HS-5 (cell line): ENCODE results near the gene SMIM15.

Source experiments
- DNase-seq: peaks from one replicate; pipeline ENCODE4 v3.0.0-alpha.2; 2012; ENCODE audit warnings: low read depth

SMIM15 gene

DNA sequence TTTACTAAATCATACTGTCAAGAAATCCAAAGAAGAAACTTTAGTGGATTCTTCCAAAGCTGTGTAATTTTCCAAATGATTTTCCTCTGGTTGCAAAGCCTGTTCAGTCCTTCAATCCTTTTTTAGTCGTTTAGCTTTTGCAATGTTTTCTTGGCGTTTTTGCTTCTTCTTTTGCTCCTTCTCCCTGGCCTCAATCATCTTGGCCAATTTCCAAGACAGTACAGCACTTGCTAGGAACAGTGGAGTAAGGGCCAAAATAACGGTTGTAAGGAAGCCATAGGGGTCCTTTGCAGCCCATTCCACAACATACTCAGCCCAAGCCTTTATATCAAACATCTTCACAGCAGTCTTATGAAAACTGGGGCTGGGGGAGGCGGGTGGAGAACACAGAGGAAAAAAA is 2.4 kb downstream of the SMIM15 start:
- no peak for DNase-seq

DNA sequence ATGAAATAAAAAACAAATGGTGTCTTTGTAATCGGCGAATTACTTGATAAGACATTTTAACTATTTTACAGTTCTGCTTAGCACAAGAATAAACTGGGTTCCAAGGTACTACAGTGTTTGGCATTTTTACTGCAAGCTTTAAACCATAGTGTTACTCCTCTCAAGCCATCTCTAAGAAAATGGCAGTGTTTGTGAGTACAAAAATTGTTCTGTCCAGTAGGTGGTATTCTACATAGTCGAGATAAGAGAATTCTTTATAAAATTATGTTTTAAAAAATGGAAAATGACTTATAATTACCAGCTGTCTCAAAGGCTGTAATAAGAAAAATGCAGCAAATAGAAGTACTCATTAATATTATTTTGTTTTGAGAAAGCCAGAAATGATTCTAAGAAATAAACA is 3.2 kb downstream of the SMIM15 start:
- no peak for DNase-seq

DNA sequence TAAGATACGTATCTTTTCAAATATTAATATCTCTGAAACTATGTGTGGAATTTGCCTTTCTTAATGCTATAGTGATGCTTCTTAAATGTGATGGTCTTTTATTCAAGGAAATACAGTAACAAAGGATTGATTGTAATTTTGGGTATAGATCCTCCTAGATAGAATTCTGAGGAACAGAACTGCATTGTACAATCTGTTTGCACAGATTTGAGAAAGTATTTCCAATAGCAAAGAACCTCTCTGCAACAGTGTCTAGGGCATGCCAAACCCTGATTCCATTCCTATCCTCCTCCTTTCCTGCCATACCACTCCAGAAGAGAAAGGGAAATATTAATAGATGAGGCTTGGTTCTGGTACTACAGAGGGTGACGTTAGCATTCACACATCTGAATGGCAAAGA is 10.4 kb downstream of the SMIM15 start:
- DNase-seq: no peak

DNA sequence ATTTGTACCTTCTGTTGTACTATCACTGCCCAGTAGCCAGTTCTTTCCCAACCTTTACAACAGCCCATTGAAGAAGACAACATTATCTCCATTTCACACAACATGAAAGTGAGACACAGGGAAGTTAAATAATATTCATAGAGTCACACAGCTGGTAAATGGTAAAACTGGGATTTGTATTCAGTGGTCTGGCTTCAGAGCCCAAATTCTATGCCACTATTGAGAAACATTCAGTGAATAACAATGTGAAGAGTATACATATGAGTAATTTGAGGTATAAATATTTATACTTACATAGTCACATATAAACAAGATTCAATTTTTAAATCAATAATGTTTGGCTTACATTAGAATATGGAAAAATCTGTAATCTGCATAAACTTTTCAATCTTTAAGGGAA is 13.8 kb downstream of the SMIM15 start:
- no peak for DNase-seq

DNA sequence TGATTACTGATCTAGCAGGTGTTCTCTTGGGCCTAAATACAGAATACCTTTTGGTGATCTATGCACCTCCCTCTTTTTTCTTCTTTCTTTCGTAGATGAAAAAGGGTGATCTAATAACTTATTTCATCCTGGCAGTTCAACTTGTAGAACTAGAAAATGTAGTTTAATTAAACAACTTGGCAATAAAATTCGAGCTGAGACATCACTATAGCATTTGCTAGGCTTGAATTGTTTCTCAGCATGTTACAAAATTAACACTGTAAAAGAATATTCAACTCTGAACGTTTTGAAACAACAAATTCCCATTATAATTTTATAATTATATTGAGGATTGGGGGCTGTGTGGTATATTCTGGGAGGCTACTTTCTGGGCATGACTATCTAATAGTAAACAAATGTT is 19.5 kb downstream of the SMIM15 start:
- DNase-seq: no peak

DNA sequence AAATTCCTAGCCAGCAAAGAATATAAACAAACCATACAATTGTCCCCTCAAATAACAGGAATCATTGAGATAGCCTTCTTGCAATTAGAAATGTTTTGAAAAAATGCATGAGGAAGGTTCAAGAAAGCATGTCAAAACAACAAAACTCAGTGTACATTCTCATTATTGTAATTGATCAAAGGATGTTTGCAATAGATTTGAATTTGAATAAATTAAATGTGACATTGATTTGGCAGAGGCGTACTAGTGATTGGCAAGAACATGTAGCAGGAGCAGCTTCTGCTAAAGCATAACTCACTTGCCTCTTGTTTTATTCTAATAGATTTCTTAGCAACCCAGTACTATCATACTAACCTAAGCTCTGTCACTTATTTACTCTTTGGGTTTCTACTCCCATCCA is 19.9 kb downstream of the SMIM15 start:
- DNase-seq: no peak

DNA sequence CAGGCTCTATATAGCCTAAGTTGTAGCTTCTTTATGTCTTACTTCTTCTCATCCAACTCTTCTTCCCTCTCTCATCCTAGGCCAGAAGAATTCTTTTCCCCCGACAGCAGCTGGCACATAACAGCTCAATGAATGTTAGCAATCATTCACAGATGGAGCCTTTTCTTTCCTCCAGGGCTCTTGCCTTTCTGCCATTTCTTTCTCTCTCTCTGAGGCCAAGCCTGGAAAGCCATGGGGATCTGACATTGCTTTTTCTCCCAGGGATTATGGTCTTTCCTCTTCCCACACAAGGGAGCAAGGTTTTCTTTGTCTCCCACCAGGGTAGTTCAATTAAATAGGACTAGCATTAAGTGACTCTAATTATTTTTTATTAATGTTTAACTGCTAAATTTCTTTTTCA is 20.5 kb downstream of the SMIM15 start:
- DNase-seq: no peak

DNA sequence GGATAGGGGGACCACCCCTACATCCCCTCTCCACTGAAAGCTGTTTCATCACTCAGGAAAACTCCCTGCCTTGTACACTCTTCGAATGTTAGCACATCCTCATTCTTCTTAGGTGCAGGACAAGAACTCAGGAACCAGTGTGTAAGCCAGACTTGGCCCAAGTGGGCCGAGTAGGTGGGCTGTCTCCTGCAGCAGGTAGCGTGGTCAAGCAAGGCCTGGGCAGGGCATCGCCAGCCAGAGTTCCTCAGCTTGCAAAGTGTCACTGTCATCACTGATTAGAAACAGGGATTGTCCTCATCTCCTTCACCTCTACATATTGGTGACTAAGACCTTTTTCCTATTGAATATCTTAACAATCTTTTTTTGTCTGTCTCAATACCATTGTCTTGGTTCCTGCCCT is 22.3 kb downstream of the SMIM15 start:
- DNase-seq: no peak

DNA sequence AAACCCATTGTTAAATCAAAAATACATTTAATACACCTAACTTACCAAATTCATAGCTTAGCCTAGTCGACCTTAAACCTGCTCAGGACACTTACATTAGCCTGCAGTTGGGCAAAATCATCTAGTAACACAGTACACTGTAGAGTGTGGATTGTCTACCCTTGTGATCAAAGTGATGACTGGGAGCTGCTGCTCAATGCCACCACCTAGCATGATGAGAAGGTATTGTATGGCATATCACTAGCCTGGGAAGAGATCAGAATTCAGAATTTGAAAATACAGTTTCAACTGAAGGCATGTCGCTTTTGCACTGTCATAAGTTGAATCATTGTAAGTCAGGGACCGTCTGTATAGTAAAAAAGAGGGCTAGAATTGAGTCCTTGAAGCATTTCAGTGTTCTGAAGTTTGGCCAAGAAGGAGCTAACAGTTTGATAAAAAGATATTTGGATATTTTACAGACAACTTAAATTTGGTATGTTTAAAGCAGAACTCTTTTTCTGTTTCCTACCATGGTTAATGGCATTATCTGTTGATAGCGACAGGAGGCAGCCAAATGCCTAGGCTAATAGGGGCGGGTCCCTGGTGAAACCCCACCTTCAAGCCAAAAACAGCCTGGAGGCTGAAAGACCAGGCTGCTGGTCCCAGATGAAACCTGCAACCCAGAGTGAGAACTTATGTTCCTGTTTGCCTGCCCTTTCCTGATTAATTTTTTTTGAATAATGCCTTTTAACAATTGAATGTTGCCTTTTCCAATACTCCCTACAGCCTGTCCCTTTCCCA is 23.0 kb downstream of the SMIM15 start:
- DNase-seq: no peak

DNA sequence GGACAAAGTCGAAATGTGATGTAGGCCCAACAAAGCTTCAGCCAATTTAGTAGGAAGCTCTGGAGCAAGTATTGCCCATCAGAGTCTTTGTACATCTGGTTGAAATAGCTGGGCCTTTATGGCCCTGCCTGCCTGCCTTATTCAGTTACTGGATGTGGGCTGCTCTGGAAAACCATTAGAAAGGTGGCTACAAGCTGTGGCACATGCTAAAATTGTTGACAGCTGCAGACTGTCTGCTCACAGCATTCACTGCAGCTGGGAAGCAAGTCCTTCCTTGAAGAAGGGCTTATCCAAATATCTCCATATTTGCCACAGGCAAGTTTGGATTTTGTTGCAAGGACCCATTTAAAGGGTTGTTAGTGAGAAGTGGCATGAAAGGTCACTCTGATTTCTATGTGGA is 24.4 kb downstream of the SMIM15 start:
- DNase-seq: no peak

DNA sequence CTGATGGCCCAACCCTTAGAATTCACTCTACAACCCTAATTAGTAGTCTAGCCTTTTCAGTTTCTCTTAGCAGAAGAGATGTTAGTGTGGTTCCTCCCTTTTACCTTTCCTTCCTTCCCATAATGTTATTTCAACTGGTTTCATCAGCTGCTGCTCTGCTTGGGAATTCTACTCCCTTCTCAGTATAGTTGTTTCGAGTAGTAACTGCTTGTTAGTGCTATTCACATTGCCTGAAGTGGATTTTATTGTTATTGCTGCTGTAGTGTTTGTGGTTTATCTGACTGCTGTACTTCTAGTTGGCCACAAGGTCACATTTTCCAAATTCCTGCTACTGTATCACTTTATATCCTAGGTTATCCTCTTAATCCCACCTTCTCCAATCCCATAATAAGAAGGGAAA is 29.7 kb downstream of the SMIM15 start:
- DNase-seq: no peak

DNA sequence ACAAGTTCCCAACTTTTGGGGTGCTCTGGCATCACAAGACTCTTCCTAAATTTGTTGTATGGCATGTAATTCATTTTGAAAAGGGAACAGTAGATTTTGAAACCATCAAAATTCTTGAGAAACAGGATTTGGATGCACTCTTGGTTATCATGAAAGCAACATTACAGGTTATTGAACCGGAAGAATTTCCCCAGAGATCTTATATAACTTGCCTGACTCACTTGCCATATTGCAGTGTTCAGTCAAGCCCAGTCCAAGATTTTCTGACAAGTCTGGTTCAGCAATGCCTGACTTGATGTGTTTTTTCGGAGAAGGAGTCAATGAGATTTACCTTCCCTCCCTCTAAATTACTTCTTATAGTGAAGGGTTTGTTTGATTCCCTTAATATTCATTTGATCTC is 32.0 kb downstream of the SMIM15 start:
- DNase-seq: no peak

DNA sequence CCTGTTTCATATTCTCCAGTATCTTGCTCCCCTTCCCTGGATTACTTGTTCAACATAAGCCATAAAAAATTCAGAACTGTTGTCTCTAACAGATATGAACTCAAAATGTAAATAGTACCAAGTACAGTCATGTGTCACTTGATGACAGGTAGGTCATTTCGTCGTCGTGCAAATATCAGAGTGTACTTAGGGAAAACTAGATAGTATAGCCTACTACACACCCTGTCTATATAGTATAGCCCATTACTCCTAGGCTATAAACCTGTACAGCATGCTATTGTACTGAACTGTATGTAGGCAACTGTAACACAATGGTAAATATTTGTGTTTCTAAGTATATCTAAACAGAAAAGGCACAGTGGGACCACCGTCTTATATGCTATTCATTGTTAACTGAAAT is 39.1 kb downstream of the SMIM15 start:
- no peak for DNase-seq

DNA sequence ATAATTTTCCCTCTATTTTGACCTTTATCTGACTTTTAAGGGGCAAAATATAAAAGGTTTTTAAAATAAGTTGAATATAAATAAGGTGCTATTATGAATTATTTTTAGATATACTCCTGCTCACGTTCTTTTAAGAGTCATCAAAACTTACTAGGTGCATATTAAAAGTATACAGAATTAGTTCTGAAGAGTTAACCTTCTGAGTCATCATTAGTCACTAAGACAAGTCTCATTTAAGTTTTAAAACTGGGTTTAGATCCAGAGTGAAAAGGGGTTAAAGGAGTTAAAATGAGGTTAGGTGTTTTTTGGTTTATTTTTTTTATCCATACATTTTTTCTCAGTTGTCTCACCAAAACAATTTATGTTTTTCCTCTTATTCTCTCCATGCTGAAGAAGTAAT is 41.7 kb downstream of the SMIM15 start:
- DNase-seq: no peak

DNA sequence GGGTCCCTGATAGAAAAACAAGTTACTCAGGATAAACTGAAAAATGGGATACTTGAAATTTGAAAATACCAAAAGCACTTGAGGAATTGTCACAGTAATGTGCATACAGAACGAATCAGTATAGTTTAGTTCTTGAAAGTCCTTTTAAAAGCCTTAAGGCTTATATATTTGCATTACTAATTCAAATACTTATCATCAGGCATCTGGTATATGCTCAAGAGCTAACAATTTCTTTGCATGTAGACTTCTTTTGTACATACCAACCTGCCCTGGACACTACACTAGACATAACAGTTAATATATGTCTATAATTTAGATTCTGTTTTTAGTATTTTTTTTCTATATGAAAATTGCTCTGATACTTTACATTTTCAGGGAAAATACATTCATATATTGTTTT is 43.2 kb downstream of the SMIM15 start:
- DNase-seq: no peak

DNA sequence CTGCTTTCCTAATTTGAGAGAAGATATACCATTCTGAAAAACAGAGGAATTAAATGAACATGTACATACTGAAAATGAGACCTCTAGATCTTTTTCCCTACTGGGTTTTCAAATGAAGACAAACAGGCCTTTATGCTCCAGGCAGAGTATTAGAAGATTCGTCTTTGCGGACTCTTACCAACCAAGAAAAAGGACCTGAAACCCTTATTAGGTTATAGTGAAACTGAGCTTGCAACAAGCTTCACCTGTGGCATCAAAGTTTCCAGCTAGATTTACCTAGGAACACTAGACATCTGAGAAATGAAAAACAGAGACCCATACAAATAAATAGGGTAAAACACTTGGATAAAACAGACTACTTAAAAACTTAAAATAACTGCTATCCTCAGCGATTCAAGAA is 46.3 kb downstream of the SMIM15 start:
- DNase-seq: no peak

DNA sequence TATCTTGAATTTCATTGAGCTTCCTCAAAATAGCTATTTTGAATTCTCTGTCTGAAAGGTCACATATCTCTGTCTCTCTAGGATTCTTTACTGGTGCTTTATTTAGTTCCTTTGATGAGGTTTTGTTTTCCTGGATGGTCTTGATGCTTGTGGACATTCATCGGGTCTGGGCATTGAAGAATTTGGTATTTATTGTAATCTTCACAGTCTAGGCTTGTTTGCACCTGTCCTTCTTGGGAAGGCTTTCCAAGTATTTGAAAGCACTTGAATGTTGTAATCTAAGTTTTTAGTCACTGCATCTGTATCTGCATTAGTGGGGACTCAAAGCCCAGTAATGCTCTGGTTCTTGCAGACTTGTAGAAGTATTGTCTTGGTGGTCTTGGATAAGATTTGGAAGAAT is 47.8 kb downstream of the SMIM15 start:
- DNase-seq: no peak
